PC-3 (cell line): ENCODE results near the gene COL6A1. TPM values are rescaled to one million over a fixed set of nuclear protein-coding genes. Genes with fewer than 3 reads are reported as not detected.

Source experiments
- ATAC-seq: fragments of 200-7000 bp; cut with Tn5 transposase; 2 replicates; pipeline ENCODE4 v1.9.1; 2020; ENCODE audit warnings: mild to moderate bottlenecking, moderate library complexity
- BruUV-seq: library from RNA; stranded (reverse); fragments of 400-500 nt; replicated peaks from 2 replicates; lab custom pipeline; 2021; lab: Mats Ljungman, UMichigan
- CTCF ChIA-PET: fragments of 300-600 bp; sonication (Branson Sonifier 250); formaldehyde crosslinking; loops from one replicate; lab custom pipeline; 2022; ENCODE audit warnings: antibody characterized with exemption; lab: Charles Lee
- POLR2A ChIA-PET: fragments of 300-600 bp; sonication (Branson Sonifier 250); formaldehyde crosslinking; loops from one replicate; lab custom pipeline; 2022; ENCODE audit warnings: antibody characterized with exemption; ENCODE audit not compliant: unreplicated experiment; lab: Charles Lee
- DNase-seq: peaks from one replicate; pipeline ENCODE4 v3.0.0-alpha.2; 2015
- H2AFZ ChIP-seq: fragments of 300-600 bp; sonication (generic); 2 replicates; pipeline ENCODE4 v1.6.0; 2016; ENCODE audit warnings: antibody characterized with exemption, low read length
- H3F3A ChIP-seq: fragments of 300-600 bp; sonication (generic); one replicate; pipeline ENCODE4 v1.6.0; 2017; ENCODE audit warnings: antibody characterized with exemption, low read length, control low read depth, mild to moderate bottlenecking; ENCODE audit not compliant: unreplicated experiment
- H3K27ac ChIP-seq: fragments of 300-600 bp; sonication (generic); 2 replicates; pipeline ENCODE4 v1.5.1; 2016; ENCODE audit warnings: mild to moderate bottlenecking, low read length
- H3K27me3 ChIP-seq: fragments of 300-600 bp; sonication (generic); 2 replicates; pipeline ENCODE4 v1.6.1; 2016; ENCODE audit warnings: low read length, mixed read lengths
- H3K36me3 ChIP-seq: fragments of 300-600 bp; sonication (generic); 2 replicates; pipeline ENCODE4 v1.6.1; 2016; ENCODE audit warnings: low read depth, mixed run types, low read length, mixed read lengths
- H3K4me1 ChIP-seq: fragments of 300-600 bp; sonication (generic); 2 replicates; pipeline ENCODE4 v1.5.1; 2016; ENCODE audit warnings: low read length; ENCODE audit not compliant: insufficient read depth
- H3K4me2 ChIP-seq: fragments of 300-600 bp; sonication (generic); 2 replicates; pipeline ENCODE4 v1.6.0; 2016; ENCODE audit warnings: low read length
- H3K4me3 ChIP-seq: fragments of 300-600 bp; sonication (generic); 2 replicates; pipeline ENCODE4 v1.5.1; 2016; ENCODE audit warnings: mild to moderate bottlenecking, low read length, mixed read lengths
- H3K79me2 ChIP-seq: fragments of 300-600 bp; sonication (generic); 2 replicates; pipeline ENCODE4 v1.6.1; 2017; ENCODE audit warnings: low read length, mixed read lengths
- H3K9ac ChIP-seq: fragments of 300-600 bp; sonication (generic); 2 replicates; pipeline ENCODE4 v1.6.0; 2016; ENCODE audit warnings: mild to moderate bottlenecking, low read length
- H3K9me2 ChIP-seq: fragments of 300-600 bp; sonication (generic); replicated peaks from 2 replicates; pipeline ENCODE4 v1.6.1; 2016; ENCODE audit warnings: mixed run types, low read length, mixed read lengths
- H3K9me3 ChIP-seq: fragments of 300-600 bp; sonication (generic); 2 replicates; pipeline ENCODE4 v1.6.1; 2016; ENCODE audit warnings: low read length, mixed read lengths
- H4K20me1 ChIP-seq: fragments of 300-600 bp; sonication (generic); 2 replicates; pipeline ENCODE4 v1.6.1; 2016; ENCODE audit warnings: low read length, mixed read lengths
- EZH2 ChIP-seq: fragments of 300-600 bp; sonication (generic); IDR thresholded peaks from one replicate; pipeline ENCODE4 v1.6.1; 2017; ENCODE audit warnings: antibody characterized with exemption, mild to moderate bottlenecking, low read length; ENCODE audit not compliant: unreplicated experiment
- EZH2phosphoT487 ChIP-seq: fragments of 300-600 bp; sonication (generic); IDR thresholded peaks from 2 replicates; pipeline ENCODE4 v1.6.1; 2018; ENCODE audit warnings: mild to moderate bottlenecking, antibody characterized with exemption, low read length, borderline replicate concordance
- intact Hi-C: fragments of 100-400 bp; cut with micrococcal nuclease; formaldehyde crosslinking; loops from 2 replicates; pipeline ENCODE4 v1.9.0; 2023
- total RNA-seq: library from RNA; depleted of rRNA; stranded (reverse); fragments of >200 nt; gene quantifications from 2 replicates; pipeline ENCODE4 v1.2.3, GENCODE V29; 2014
- TF ChIP-seq, protein P1 (sequence below): fragments of 300-600 bp; sonication (generic); conservative IDR thresholded peaks from 2 replicates; pipeline ENCODE4 v1.5.1; 2017; ENCODE audit warnings: antibody characterized with exemption, low read depth, mild to moderate bottlenecking, low read length

The COL6A1 gene
- total RNA-seq, 1 experiment from 2014 or later, result 487 TPM

GRCh38 chr21:45982758-45983648 lies 1.4 kb downstream of the COL6A1 start:
- Histone ChIP-seq H3K4me3 (peak overlapping the region; percentile 88), H3K79me2 (peaks cover 60% of the 10 kb centered on the region), H3K27me3 (no peaks in the 10 kb centered on the region), H3K4me2 (peak overlapping the region; percentile 97), H3K36me3 (peaks cover 27% of the 10 kb centered on the region), H3K9ac (peak overlapping the region; percentile 98), H2AFZ (no peak overlapping the region), H4K20me1 (peaks cover 22% of the 10 kb centered on the region), H3K4me1 (peaks cover 44% of the 10 kb centered on the region), H3F3A (peaks cover 4% of the 10 kb centered on the region), H3K9me3 (no peaks in the 10 kb centered on the region), H3K9me2 (no peaks in the 10 kb centered on the region), H3K27ac (peak overlapping the region; percentile 61)
- intact Hi-C loops, result loop anchor here (5.0 kb wide), 1 partner anchor 69 kb away; no protein-coding TSS in a partner anchor
- no TSS peak for BruUV-seq
- DNase-seq, result peak; percentile 19
- TF ChIP-seq EZH2phosphoT487 (no peak), EZH2 (no peak)
- TF ChIP-seq, protein P1, sequence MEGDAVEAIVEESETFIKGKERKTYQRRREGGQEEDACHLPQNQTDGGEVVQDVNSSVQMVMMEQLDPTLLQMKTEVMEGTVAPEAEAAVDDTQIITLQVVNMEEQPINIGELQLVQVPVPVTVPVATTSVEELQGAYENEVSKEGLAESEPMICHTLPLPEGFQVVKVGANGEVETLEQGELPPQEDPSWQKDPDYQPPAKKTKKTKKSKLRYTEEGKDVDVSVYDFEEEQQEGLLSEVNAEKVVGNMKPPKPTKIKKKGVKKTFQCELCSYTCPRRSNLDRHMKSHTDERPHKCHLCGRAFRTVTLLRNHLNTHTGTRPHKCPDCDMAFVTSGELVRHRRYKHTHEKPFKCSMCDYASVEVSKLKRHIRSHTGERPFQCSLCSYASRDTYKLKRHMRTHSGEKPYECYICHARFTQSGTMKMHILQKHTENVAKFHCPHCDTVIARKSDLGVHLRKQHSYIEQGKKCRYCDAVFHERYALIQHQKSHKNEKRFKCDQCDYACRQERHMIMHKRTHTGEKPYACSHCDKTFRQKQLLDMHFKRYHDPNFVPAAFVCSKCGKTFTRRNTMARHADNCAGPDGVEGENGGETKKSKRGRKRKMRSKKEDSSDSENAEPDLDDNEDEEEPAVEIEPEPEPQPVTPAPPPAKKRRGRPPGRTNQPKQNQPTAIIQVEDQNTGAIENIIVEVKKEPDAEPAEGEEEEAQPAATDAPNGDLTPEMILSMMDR, result no peak
- ChIA-PET POLR2A (interaction anchor here (0.5 to 0.9 kb wide), 3 partner anchors 9 to 1055 kb away, joined by 3 to 9 read pairs (median 3); no protein-coding TSS in a partner anchor), CTCF (interaction anchor here (0.5 to 2.0 kb wide), 3 partner anchors 9 to 342 kb away, joined by 3 to 7 read pairs (median 4); no protein-coding TSS in a partner anchor)
- peak; percentile 8; the same call in 1 of the 2 replicates for ATAC-seq

- H3F3A ChIP-seq, result peaks cover 4% of the 10 kb centered on the region
- ChIA-PET CTCF (interaction anchor here (0.5 to 2.0 kb wide), 3 partner anchors 10 to 341 kb away, joined by 3 to 7 read pairs (median 4); no protein-coding TSS in a partner anchor), POLR2A (interaction anchor here (0.5 to 0.9 kb wide), 2 partner anchors 10 to 1056 kb away, joined by 3 to 9 read pairs; no protein-coding TSS in a partner anchor)
- H3K79me2 ChIP-seq, result peaks cover 60% of the 10 kb centered on the region
- ATAC-seq (no peak), DNase-seq (no peak)
- H3K27ac ChIP-seq, result peak overlapping the region; percentile 61
- H3K4me2 ChIP-seq, result peak overlapping the region; percentile 97
- H4K20me1 ChIP-seq, result peaks cover 22% of the 10 kb centered on the region
- H3K9me3 ChIP-seq, result no peaks in the 10 kb centered on the region
- no TSS peak for BruUV-seq
- peak overlapping the region; percentile 98 for H3K9ac ChIP-seq
- peaks cover 38% of the 10 kb centered on the region for H3K4me1 ChIP-seq
- H3K4me3 ChIP-seq, result peak overlapping the region; percentile 88
- H2AFZ ChIP-seq, result no peak overlapping the region
- H3K9me2 ChIP-seq, result no peaks in the 10 kb centered on the region
- no peak for TF ChIP-seq EZH2phosphoT487
- TF ChIP-seq, protein P1, result no peak
- no peak for TF ChIP-seq EZH2
- intact Hi-C loops, result loop anchor here (5.0 kb wide), 1 partner anchor 69 kb away; no protein-coding TSS in a partner anchor
- H3K36me3 ChIP-seq, result peaks cover 27% of the 10 kb centered on the region
- H3K27me3 ChIP-seq, result no peaks in the 10 kb centered on the region
Measured at GRCh38 chr21:45983649-45983965, 2.0 kb downstream of the COL6A1 start.
